Activated CD8-positive, alpha-beta memory T cell treated with anti-CD3 and anti-CD28 coated beads for 36 hours (primary cell): ENCODE measurements around the gene ADGRD1. TPM values are rescaled to one million over a fixed set of nuclear protein-coding genes. Genes with fewer than 3 reads are reported as not detected.

Source experiments
- CTCF ChIA-PET: fragments of 350-600 bp; sonication (Branson Sonifier 250); formaldehyde crosslinking; loops from one replicate; lab custom pipeline; 2021; ENCODE audit warnings: antibody characterized with exemption; lab: Charles Lee
- POLR2A ChIA-PET: fragments of 350-600 bp; sonication (Branson Sonifier 250); formaldehyde crosslinking; loops from one replicate; lab custom pipeline; 2021; ENCODE audit warnings: antibody characterized with exemption; lab: Charles Lee
- total RNA-seq, 2 experiments: library from RNA; stranded (reverse); gene quantifications; one replicate each; pipeline ENCODE4 v1.2.3, GENCODE V29; 2021

The ADGRD1 gene
- total RNA-seq, 2 experiments from 2014 or later: 0.57 to 0.78 TPM

- POLR2A ChIA-PET: no interaction called here
- CTCF ChIA-PET: no interaction called here
Measured at GRCh38 chr12:130960058-130960457, 6.4 kb downstream of the ADGRD1 start.

- ChIA-PET POLR2A (no interaction called here), CTCF (no interaction called here)
Measured at GRCh38 chr12:130960787-130961186, 7.1 kb downstream of the ADGRD1 start.

GRCh38 chr12:130961921-130962451 lies 8.3 kb downstream of the ADGRD1 start:
- CTCF ChIA-PET: no interaction called here
- POLR2A ChIA-PET: no interaction called here

GRCh38 chr12:130965214-130965613 lies 11.5 kb downstream of the ADGRD1 start:
- ChIA-PET POLR2A (no interaction called here), CTCF (no interaction called here)

GRCh38 chr12:130965668-130966067 lies 12.0 kb downstream of the ADGRD1 start:
- POLR2A ChIA-PET: no interaction called here
- CTCF ChIA-PET: no interaction called here

- CTCF ChIA-PET: no interaction called here
- POLR2A ChIA-PET: no interaction called here
Measured at GRCh38 chr12:130966443-130967030, 12.8 kb downstream of the ADGRD1 start.

- ChIA-PET CTCF (no interaction called here), POLR2A (no interaction called here)
Measured at GRCh38 chr12:130967636-130968035, 13.9 kb downstream of the ADGRD1 start.

- POLR2A ChIA-PET: no interaction called here
- CTCF ChIA-PET: no interaction called here
Measured at GRCh38 chr12:130968611-130969010, 14.9 kb downstream of the ADGRD1 start.

GRCh38 chr12:130969223-130969622 lies 15.5 kb downstream of the ADGRD1 start:
- POLR2A ChIA-PET: no interaction called here
- CTCF ChIA-PET: no interaction called here

GRCh38 chr12:130970165-130970907 lies 16.6 kb downstream of the ADGRD1 start:
- CTCF ChIA-PET: no interaction called here
- POLR2A ChIA-PET: no interaction called here

- ChIA-PET CTCF (no interaction called here), POLR2A (no interaction called here)
Measured at GRCh38 chr12:130970908-130971233, 17.2 kb downstream of the ADGRD1 start.

- ChIA-PET POLR2A (no interaction called here), CTCF (no interaction called here)
Measured at GRCh38 chr12:130971925-130972585, 18.3 kb downstream of the ADGRD1 start.

- POLR2A ChIA-PET: no interaction called here
- CTCF ChIA-PET: no interaction called here
Measured at GRCh38 chr12:130972586-130972950, 18.9 kb downstream of the ADGRD1 start.

GRCh38 chr12:130973109-130973508 lies 19.4 kb downstream of the ADGRD1 start:
- CTCF ChIA-PET: no interaction called here
- POLR2A ChIA-PET: no interaction called here

- ChIA-PET CTCF (no interaction called here), POLR2A (no interaction called here)
Measured at GRCh38 chr12:130973906-130974305, 20.2 kb downstream of the ADGRD1 start.

- ChIA-PET POLR2A (no interaction called here), CTCF (no interaction called here)
Measured at GRCh38 chr12:130975116-130975515, 21.4 kb downstream of the ADGRD1 start.

GRCh38 chr12:130976171-130976720 lies 22.5 kb downstream of the ADGRD1 start:
- POLR2A ChIA-PET: no interaction called here

GRCh38 chr12:130977046-130977742 lies 23.5 kb downstream of the ADGRD1 start:
- CTCF ChIA-PET: no interaction called here
- POLR2A ChIA-PET: no interaction called here

More at GRCh38 chr12:130976171-130976720, 22.5 kb downstream of the ADGRD1 start:
- CTCF ChIA-PET: no interaction called here

GRCh38 chr12:130977743-130978095 lies 24.0 kb downstream of the ADGRD1 start:
- ChIA-PET POLR2A (no interaction called here), CTCF (no interaction called here)

GRCh38 chr12:130978785-130979184 lies 25.1 kb downstream of the ADGRD1 start:
- CTCF ChIA-PET: no interaction called here
- POLR2A ChIA-PET: no interaction called here
